HEK293 (cell line): ENCODE results near the gene ARID3A.
A peak's percentile ranks its signal among the peaks of the same experiment; 100 is the strongest.

ENCODE experiments used
- CTCF ChIA-PET: fragments of 350-600 bp; formaldehyde crosslinking; extraction: SDS; loops from one replicate; lab custom pipeline; 2021; ENCODE audit warnings: antibody characterized with exemption; lab: Yijun Ruan, JAX
- POLR2A ChIA-PET: fragments of 300-600 bp; formaldehyde crosslinking; extraction: SDS; loops from one replicate; lab custom pipeline; 2020; ENCODE audit warnings: antibody characterized with exemption, inconsistent platforms; lab: Yijun Ruan, JAX
- H3K27ac ChIP-seq: fragments of 200-500 bp; sonication (Bioruptor generic); 2 replicates; pipeline ENCODE4 v1.5.1; 2014; ENCODE audit warnings: low read depth, low read length, control low read depth, inconsistent platforms; ENCODE audit errors: extremely low read depth
- H3K36me3 ChIP-seq, 2 experiments: fragments of 200-500 bp in 1 of 2; sonication (Bioruptor generic) in 1 of 2; 1 replicate in 1 of 2; 2 replicates in 1 of 2; pipeline ENCODE4 v1.5.1; 2014 to 2017; ENCODE audit warnings: inconsistent platforms in 2 of 2, low read length in 2 of 2; ENCODE audit not compliant: control insufficient read depth in 2 of 2, insufficient read depth in 1 of 2
- H3K4me1 ChIP-seq: fragments of 200-500 bp; sonication (Bioruptor generic); 2 replicates; pipeline ENCODE4 v1.5.1; 2014; ENCODE audit warnings: mild to moderate bottlenecking, low read length, inconsistent platforms; ENCODE audit not compliant: control insufficient read depth, insufficient read depth
- H3K4me3 ChIP-seq: 2 replicates; pipeline ENCODE4 v1.5.1; 2011; ENCODE audit warnings: low read depth, mild to moderate bottlenecking, control low read depth, low read length, moderate library complexity
- H3K9me3 ChIP-seq: fragments of 200-500 bp; sonication (Bioruptor generic); 2 replicates; pipeline ENCODE4 v1.5.1; 2014; ENCODE audit warnings: low read depth, low read length, inconsistent platforms; ENCODE audit not compliant: control insufficient read depth, insufficient read depth
- FEZF1 ChIP-seq: fragments of 450-650 bp; formaldehyde crosslinking; IDR thresholded peaks from 2 replicates; pipeline ENCODE4 v1.5.1; 2016; ENCODE audit warnings: missing biosample characterization, missing genetic modification characterization
- GLI2 ChIP-seq: fragments of 450-650 bp; formaldehyde crosslinking; IDR thresholded peaks from 2 replicates; pipeline ENCODE4; 2017; ENCODE audit warnings: missing biosample characterization, missing genetic modification characterization, low read depth, borderline replicate concordance
- GLIS1 ChIP-seq: fragments of 450-650 bp; formaldehyde crosslinking; IDR thresholded peaks from 2 replicates; pipeline ENCODE4 v1.5.1; 2016; ENCODE audit warnings: missing biosample characterization, missing genetic modification characterization
- GLIS2 ChIP-seq: fragments of 450-650 bp; formaldehyde crosslinking; IDR thresholded peaks from 2 replicates; pipeline ENCODE4 v1.5.1; 2016; ENCODE audit warnings: missing biosample characterization, missing genetic modification characterization
- KLF1 ChIP-seq: fragments of 450-650 bp; formaldehyde crosslinking; IDR thresholded peaks from 2 replicates; pipeline ENCODE4 v1.5.1; 2016; ENCODE audit warnings: missing biosample characterization, missing genetic modification characterization
- KLF10 ChIP-seq: fragments of 450-650 bp; IDR thresholded peaks from 2 replicates; pipeline ENCODE4 v1.5.1; 2018; ENCODE audit warnings: missing biosample characterization, mild to moderate bottlenecking, missing genetic modification characterization
- KLF16 ChIP-seq: fragments of 450-650 bp; formaldehyde crosslinking; IDR thresholded peaks from 2 replicates; pipeline ENCODE4 v1.5.1; 2017; ENCODE audit warnings: missing biosample characterization, missing genetic modification characterization
- KLF8 ChIP-seq: fragments of 450-650 bp; formaldehyde crosslinking; IDR thresholded peaks from 2 replicates; pipeline ENCODE4 v1.5.1; 2016; ENCODE audit warnings: missing biosample characterization, missing genetic modification characterization
- KLF9 ChIP-seq: fragments of 450-650 bp; formaldehyde crosslinking; IDR thresholded peaks from 2 replicates; pipeline ENCODE4 v1.5.1; 2016; ENCODE audit warnings: missing biosample characterization, missing genetic modification characterization, low read depth
- OSR2 ChIP-seq: fragments of 450-650 bp; formaldehyde crosslinking; IDR thresholded peaks from 2 replicates; pipeline ENCODE4 v1.5.1; 2016; ENCODE audit warnings: missing biosample characterization, missing genetic modification characterization
- SETDB1 ChIP-seq: IDR thresholded peaks from one replicate; pipeline ENCODE4 v1.6.1; 2017; ENCODE audit warnings: mild to moderate bottlenecking, low read length, moderate library complexity, mixed read lengths; ENCODE audit not compliant: insufficient read length
- ZFHX2 ChIP-seq: fragments of 450-650 bp; formaldehyde crosslinking; conservative IDR thresholded peaks from 2 replicates; pipeline ENCODE4 v1.5.1; 2016; ENCODE audit warnings: missing biosample characterization, missing genetic modification characterization
- ZNF121 ChIP-seq: fragments of 450-650 bp; formaldehyde crosslinking; IDR thresholded peaks from 2 replicates; pipeline ENCODE4 v1.5.1; 2016; ENCODE audit warnings: missing biosample characterization, missing genetic modification characterization
- ZNF169 ChIP-seq: fragments of 450-650 bp; formaldehyde crosslinking; IDR thresholded peaks from 2 replicates; pipeline ENCODE4 v1.5.1; 2016; ENCODE audit warnings: missing biosample characterization, missing genetic modification characterization
- ZNF223 ChIP-seq: fragments of 450-650 bp; formaldehyde crosslinking; IDR thresholded peaks from 2 replicates; pipeline ENCODE4 v1.5.1; 2016; ENCODE audit warnings: missing biosample characterization, missing genetic modification characterization
- ZNF266 ChIP-seq: fragments of 450-650 bp; formaldehyde crosslinking; IDR thresholded peaks from 2 replicates; pipeline ENCODE4 v1.5.1; 2016; ENCODE audit warnings: missing biosample characterization, missing genetic modification characterization, low read depth
- ZNF335 ChIP-seq: fragments of 450-650 bp; formaldehyde crosslinking; conservative IDR thresholded peaks from 2 replicates; pipeline ENCODE4 v1.5.1; 2016; ENCODE audit warnings: missing biosample characterization, missing genetic modification characterization
- ZNF548 ChIP-seq: fragments of 450-650 bp; formaldehyde crosslinking; IDR thresholded peaks from 2 replicates; pipeline ENCODE4 v1.5.1; 2016; ENCODE audit warnings: missing biosample characterization, missing genetic modification characterization
- ZNF600 ChIP-seq: fragments of 450-650 bp; formaldehyde crosslinking; IDR thresholded peaks from 2 replicates; pipeline ENCODE4 v1.5.1; 2016; ENCODE audit warnings: missing biosample characterization, missing genetic modification characterization
- ZNF623 ChIP-seq: fragments of 450-650 bp; formaldehyde crosslinking; IDR thresholded peaks from 2 replicates; pipeline ENCODE4 v1.5.1; 2016; ENCODE audit warnings: missing biosample characterization, missing genetic modification characterization
- ZNF629 ChIP-seq: fragments of 450-650 bp; formaldehyde crosslinking; IDR thresholded peaks from 2 replicates; pipeline ENCODE4 v1.5.1; 2017; ENCODE audit warnings: missing biosample characterization, missing genetic modification characterization
- ZNF677 ChIP-seq: fragments of 450-650 bp; IDR thresholded peaks from 2 replicates; pipeline ENCODE4 v1.5.0; 2018; ENCODE audit warnings: missing biosample characterization, mild to moderate bottlenecking, missing genetic modification characterization, moderate library complexity
- TF ChIP-seq, protein P1 (sequence below): fragments of 450-650 bp; formaldehyde crosslinking; IDR thresholded peaks from 2 replicates; pipeline ENCODE4 v1.5.1; 2016; ENCODE audit warnings: missing biosample characterization, missing genetic modification characterization
- TF ChIP-seq, protein P2 (sequence below): fragments of 450-650 bp; formaldehyde crosslinking; IDR thresholded peaks from 2 replicates; pipeline ENCODE4 v1.5.1; 2016; ENCODE audit warnings: missing biosample characterization, missing genetic modification characterization
- TF ChIP-seq, protein P3 (sequence below): fragments of 450-650 bp; formaldehyde crosslinking; IDR thresholded peaks from 2 replicates; pipeline ENCODE4 v1.5.1; 2016; ENCODE audit warnings: missing biosample characterization, missing genetic modification characterization
- TF ChIP-seq, protein P4 (sequence below): fragments of 450-650 bp; formaldehyde crosslinking; IDR thresholded peaks from 2 replicates; pipeline ENCODE4 v1.5.1; 2017; ENCODE audit warnings: missing biosample characterization, missing genetic modification characterization
- TF ChIP-seq, protein P5 (sequence below): fragments of 450-650 bp; formaldehyde crosslinking; IDR thresholded peaks from 2 replicates; pipeline ENCODE4 v1.5.1; 2017; ENCODE audit warnings: missing biosample characterization, mild to moderate bottlenecking, missing genetic modification characterization, moderate library complexity

Gene ARID3A

DNA sequence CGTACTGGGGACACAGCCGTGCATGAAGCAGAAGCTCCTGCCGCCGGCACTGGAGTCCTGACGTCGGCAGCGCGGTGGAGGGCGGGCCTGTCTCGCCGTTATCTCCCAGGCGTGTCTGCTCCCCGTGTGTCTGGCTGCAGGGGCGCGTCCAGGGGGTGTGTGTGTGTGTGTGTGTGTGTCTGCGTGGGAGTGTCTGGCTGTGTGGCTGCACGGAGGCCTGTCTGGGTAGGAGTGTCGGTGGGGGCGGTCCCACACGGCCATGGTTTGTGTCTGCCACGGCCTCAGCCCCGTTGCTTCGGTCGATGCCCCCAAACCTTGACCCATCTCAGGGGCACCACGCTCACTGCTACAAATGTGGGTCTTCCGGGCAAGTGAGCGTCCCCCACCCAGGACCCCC is 18.3 kb downstream of the ARID3A start (continued):
- TF ChIP-seq FEZF1 (tag by site-specific recombination) (no peak), ZNF548 (tag by site-specific recombination) (no peak), ZNF600 (tag by site-specific recombination) (peak; percentile 20; the same call in 1 of the 2 replicates), ZNF677 (no peak), ZNF335 (tag by site-specific recombination) (no peak), KLF1 (tag by site-specific recombination) (peak; percentile 98), ZNF169 (tag by site-specific recombination) (no peak), KLF16 (tag by site-specific recombination) (peak; percentile 41; the same call in 1 of the 2 replicates), ZNF629 (tag by site-specific recombination) (no peak), KLF8 (tag by site-specific recombination) (peak; percentile 19; the same call in 1 of the 2 replicates), GLIS1 (tag by site-specific recombination) (peak; percentile 24; the same call in 1 of the 2 replicates), ZFHX2 (peak; percentile 93), OSR2 (tag by site-specific recombination) (no peak), KLF9 (peak; percentile 68), SETDB1 (no peak), GLIS2 (no peak), KLF10 (tag by site-specific recombination) (peak; percentile 42; the same call in 1 of the 2 replicates)
- TF ChIP-seq, protein P1, sequence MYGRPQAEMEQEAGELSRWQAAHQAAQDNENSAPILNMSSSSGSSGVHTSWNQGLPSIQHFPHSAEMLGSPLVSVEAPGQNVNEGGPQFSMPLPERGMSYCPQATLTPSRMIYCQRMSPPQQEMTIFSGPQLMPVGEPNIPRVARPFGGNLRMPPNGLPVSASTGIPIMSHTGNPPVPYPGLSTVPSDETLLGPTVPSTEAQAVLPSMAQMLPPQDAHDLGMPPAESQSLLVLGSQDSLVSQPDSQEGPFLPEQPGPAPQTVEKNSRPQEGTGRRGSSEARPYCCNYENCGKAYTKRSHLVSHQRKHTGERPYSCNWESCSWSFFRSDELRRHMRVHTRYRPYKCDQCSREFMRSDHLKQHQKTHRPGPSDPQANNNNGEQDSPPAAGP = peak; percentile 91
- TF ChIP-seq, protein P2, sequence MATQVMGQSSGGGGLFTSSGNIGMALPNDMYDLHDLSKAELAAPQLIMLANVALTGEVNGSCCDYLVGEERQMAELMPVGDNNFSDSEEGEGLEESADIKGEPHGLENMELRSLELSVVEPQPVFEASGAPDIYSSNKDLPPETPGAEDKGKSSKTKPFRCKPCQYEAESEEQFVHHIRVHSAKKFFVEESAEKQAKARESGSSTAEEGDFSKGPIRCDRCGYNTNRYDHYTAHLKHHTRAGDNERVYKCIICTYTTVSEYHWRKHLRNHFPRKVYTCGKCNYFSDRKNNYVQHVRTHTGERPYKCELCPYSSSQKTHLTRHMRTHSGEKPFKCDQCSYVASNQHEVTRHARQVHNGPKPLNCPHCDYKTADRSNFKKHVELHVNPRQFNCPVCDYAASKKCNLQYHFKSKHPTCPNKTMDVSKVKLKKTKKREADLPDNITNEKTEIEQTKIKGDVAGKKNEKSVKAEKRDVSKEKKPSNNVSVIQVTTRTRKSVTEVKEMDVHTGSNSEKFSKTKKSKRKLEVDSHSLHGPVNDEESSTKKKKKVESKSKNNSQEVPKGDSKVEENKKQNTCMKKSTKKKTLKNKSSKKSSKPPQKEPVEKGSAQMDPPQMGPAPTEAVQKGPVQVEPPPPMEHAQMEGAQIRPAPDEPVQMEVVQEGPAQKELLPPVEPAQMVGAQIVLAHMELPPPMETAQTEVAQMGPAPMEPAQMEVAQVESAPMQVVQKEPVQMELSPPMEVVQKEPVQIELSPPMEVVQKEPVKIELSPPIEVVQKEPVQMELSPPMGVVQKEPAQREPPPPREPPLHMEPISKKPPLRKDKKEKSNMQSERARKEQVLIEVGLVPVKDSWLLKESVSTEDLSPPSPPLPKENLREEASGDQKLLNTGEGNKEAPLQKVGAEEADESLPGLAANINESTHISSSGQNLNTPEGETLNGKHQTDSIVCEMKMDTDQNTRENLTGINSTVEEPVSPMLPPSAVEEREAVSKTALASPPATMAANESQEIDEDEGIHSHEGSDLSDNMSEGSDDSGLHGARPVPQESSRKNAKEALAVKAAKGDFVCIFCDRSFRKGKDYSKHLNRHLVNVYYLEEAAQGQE = no peak
- TF ChIP-seq, protein P3, sequence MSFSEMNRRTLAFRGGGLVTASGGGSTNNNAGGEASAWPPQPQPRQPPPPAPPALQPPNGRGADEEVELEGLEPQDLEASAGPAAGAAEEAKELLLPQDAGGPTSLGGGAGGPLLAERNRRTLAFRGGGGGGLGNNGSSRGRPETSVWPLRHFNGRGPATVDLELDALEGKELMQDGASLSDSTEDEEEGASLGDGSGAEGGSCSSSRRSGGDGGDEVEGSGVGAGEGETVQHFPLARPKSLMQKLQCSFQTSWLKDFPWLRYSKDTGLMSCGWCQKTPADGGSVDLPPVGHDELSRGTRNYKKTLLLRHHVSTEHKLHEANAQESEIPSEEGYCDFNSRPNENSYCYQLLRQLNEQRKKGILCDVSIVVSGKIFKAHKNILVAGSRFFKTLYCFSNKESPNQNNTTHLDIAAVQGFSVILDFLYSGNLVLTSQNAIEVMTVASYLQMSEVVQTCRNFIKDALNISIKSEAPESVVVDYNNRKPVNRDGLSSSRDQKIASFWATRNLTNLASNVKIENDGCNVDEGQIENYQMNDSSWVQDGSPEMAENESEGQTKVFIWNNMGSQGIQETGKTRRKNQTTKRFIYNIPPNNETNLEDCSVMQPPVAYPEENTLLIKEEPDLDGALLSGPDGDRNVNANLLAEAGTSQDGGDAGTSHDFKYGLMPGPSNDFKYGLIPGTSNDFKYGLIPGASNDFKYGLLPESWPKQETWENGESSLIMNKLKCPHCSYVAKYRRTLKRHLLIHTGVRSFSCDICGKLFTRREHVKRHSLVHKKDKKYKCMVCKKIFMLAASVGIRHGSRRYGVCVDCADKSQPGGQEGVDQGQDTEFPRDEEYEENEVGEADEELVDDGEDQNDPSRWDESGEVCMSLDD (tag by site-specific recombination) = no peak

DNA sequence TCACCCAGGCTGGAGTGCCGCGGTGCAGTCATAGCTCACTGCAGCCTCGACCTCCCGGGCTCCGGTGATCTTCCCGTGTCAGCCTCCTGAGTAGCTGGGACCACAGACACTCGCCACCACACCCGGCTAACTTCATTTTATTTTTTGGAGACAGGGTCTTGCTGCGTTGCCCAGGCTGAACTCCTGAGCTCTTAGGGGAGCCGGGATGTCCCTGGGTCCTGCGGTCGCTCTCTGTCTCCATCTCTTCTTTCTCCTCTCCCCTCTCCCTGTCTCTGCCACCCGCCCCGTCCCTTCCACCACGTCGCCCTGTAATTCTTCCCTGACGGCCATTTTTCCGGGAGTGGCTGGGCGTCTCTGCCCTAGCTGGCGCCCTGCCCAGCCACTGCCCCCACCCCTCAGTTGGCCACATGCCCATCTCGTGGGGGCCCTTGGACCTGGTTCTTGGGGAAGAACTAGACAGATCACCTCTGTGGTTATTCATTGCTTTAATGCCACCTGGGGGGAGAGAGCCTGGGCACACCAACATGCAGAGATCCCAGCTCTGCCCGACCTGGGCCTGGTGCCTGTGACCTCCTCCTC is 18.9 kb downstream of the ARID3A start:
- ChIA-PET POLR2A (no interaction called here), CTCF (interaction anchor here (0.6 to 1.8 kb wide), 3 partner anchors 15 to 38 kb away, joined by 3 to 4 read pairs (median 4); no protein-coding TSS in a partner anchor)
- H3K36me3 ChIP-seq = peaks cover 0 to 31% of the 10 kb centered on the region in 2 experiments; a peak in 1 of 3 replicates
- H3K9me3 ChIP-seq = no peaks in the 10 kb centered on the region
- no peak overlapping the region for H3K4me3 ChIP-seq
- no peaks in the 10 kb centered on the region for H3K4me1 ChIP-seq
- H3K27ac ChIP-seq = no peak overlapping the region
- TF ChIP-seq, protein P4, sequence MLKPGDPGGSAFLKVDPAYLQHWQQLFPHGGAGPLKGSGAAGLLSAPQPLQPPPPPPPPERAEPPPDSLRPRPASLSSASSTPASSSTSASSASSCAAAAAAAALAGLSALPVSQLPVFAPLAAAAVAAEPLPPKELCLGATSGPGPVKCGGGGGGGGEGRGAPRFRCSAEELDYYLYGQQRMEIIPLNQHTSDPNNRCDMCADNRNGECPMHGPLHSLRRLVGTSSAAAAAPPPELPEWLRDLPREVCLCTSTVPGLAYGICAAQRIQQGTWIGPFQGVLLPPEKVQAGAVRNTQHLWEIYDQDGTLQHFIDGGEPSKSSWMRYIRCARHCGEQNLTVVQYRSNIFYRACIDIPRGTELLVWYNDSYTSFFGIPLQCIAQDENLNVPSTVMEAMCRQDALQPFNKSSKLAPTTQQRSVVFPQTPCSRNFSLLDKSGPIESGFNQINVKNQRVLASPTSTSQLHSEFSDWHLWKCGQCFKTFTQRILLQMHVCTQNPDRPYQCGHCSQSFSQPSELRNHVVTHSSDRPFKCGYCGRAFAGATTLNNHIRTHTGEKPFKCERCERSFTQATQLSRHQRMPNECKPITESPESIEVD (tag by site-specific recombination) = no peak
- TF ChIP-seq ZNF223 (tag by site-specific recombination) (no peak), ZNF121 (tag by site-specific recombination) (peak; percentile 92), ZNF266 (no peak), ZNF623 (tag by site-specific recombination) (peak; percentile 44; the same call in 1 of the 2 replicates), KLF8 (tag by site-specific recombination) (peak; percentile 57), GLI2 (tag by site-specific recombination) (no peak)
- TF ChIP-seq, protein P1 = 0 out of 2 replicates have a peak, but pooled peaks have one; percentile 30
- TF ChIP-seq, protein P5, sequence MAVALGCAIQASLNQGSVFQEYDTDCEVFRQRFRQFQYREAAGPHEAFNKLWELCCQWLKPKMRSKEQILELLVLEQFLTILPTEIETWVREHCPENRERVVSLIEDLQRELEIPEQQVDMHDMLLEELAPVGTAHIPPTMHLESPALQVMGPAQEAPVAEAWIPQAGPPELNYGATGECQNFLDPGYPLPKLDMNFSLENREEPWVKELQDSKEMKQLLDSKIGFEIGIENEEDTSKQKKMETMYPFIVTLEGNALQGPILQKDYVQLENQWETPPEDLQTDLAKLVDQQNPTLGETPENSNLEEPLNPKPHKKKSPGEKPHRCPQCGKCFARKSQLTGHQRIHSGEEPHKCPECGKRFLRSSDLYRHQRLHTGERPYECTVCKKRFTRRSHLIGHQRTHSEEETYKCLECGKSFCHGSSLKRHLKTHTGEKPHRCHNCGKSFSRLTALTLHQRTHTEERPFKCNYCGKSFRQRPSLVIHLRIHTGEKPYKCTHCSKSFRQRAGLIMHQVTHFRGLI (tag by site-specific recombination) = 0 out of 2 replicates have a peak, but pooled peaks have one; percentile 43
